ENCODE measurements around the gene KMT2E. TPM values are rescaled to one million over a fixed set of nuclear protein-coding genes. Genes with fewer than 3 reads are reported as not detected.

The KMT2E gene
- total RNA-seq, 1 experiment from 2014 or later: 43.6 TPM

GRCh38 chr7:105130580-105130979 is 116.6 kb downstream of the KMT2E start:
- no peak for DNase-seq (ENCODE audit: low read depth)

- no peak for DNase-seq (ENCODE audit: low read depth)
These were observed 117.1 kb downstream of the KMT2E start for GRCh38 chr7:105131033-105131656.

- DNase-seq (ENCODE audit: low read depth): no peak
These were observed 117.9 kb downstream of the KMT2E start for GRCh38 chr7:105131890-105132289.

GRCh38 chr7:105132335-105132734 is 118.3 kb downstream of the KMT2E start:
- no peak for DNase-seq (ENCODE audit: low read depth)

GRCh38 chr7:105132835-105133234 is 118.8 kb downstream of the KMT2E start:
- no peak for DNase-seq (ENCODE audit: low read depth)

- DNase-seq (ENCODE audit: low read depth): no peak
These were observed 119.4 kb downstream of the KMT2E start for GRCh38 chr7:105133358-105133757.

- DNase-seq (ENCODE audit: low read depth): no peak
These were observed 120.1 kb downstream of the KMT2E start for GRCh38 chr7:105133986-105134655.

GRCh38 chr7:105136221-105136620 is 122.2 kb downstream of the KMT2E start:
- peak; percentile 53 for DNase-seq (ENCODE audit: low read depth)

- no peak for DNase-seq (ENCODE audit: low read depth)
These were observed 123.9 kb downstream of the KMT2E start for GRCh38 chr7:105137898-105138297.

- DNase-seq (ENCODE audit: low read depth): no peak
These were observed 125.4 kb downstream of the KMT2E start for GRCh38 chr7:105139381-105139780.

- DNase-seq (ENCODE audit: low read depth): peak; percentile 27
These were observed 127.1 kb downstream of the KMT2E start for GRCh38 chr7:105141068-105141467.

- peak; percentile 69 for DNase-seq (ENCODE audit: low read depth)
These were observed 135.8 kb downstream of the KMT2E start for GRCh38 chr7:105149827-105150226.

GRCh38 chr7:105151152-105151551 is 137.1 kb downstream of the KMT2E start:
- DNase-seq (ENCODE audit: low read depth): no peak

- DNase-seq (ENCODE audit: low read depth): no peak
These were observed 139.5 kb downstream of the KMT2E start for GRCh38 chr7:105153531-105153930.

- no peak for DNase-seq (ENCODE audit: low read depth)
These were observed 140.1 kb downstream of the KMT2E start for GRCh38 chr7:105154084-105154483.

- no peak for DNase-seq (ENCODE audit: low read depth)
These were observed 142.7 kb downstream of the KMT2E start for GRCh38 chr7:105156731-105157130.

- no peak for DNase-seq (ENCODE audit: low read depth)
These were observed 143.3 kb downstream of the KMT2E start for GRCh38 chr7:105157278-105157677.

- DNase-seq (ENCODE audit: low read depth): no peak
These were observed 147.4 kb downstream of the KMT2E start for GRCh38 chr7:105161366-105161765.
